Astrocyte (in vitro differentiated cells and primary cell): Measurements from ENCODE around the gene SPHK1. TPM values are rescaled to one million over a fixed set of nuclear protein-coding genes. Genes with fewer than 3 reads are reported as not detected.
A peak's percentile ranks its signal among the peaks of the same experiment; 100 is the strongest.

ENCODE experiments used
- DNase-seq: peaks from one replicate; pipeline ENCODE4 v3.0.0-alpha.2; 2010; ENCODE audit warnings: low read depth
- FAIRE-seq: peaks from 2 replicates; lab custom pipeline; 2011; peaks lifted over from hg19 to GRCh38; lab: Jason Lieb, UNC
- H2AFZ ChIP-seq: 2 replicates; pipeline ENCODE4 v1.6.0; 2012; ENCODE audit warnings: low read depth, low read length, inconsistent platforms
- H3K27ac ChIP-seq: 2 replicates; pipeline ENCODE4 v1.5.1; 2011; ENCODE audit warnings: low read depth, low read length, inconsistent platforms
- H3K27me3 ChIP-seq: 2 replicates; pipeline ENCODE4 v1.6.0; 2011; ENCODE audit warnings: low read length, inconsistent platforms; ENCODE audit not compliant: insufficient read depth
- H3K36me3 ChIP-seq: 2 replicates; pipeline ENCODE4 v1.5.1; 2011; ENCODE audit warnings: low read length, inconsistent platforms; ENCODE audit not compliant: insufficient read depth
- H3K4me1 ChIP-seq: 2 replicates; pipeline ENCODE4 v1.5.1; 2011; ENCODE audit warnings: low read length, inconsistent platforms; ENCODE audit not compliant: insufficient read depth
- H3K4me2 ChIP-seq: 2 replicates; pipeline ENCODE4 v1.6.0; 2012; ENCODE audit warnings: low read length, inconsistent platforms
- H3K4me3 ChIP-seq: 2 replicates; pipeline ENCODE4 v1.5.1; 2011; ENCODE audit warnings: low read depth, mild to moderate bottlenecking, low read length, inconsistent platforms; ENCODE audit not compliant: insufficient read depth
- H3K79me2 ChIP-seq: 2 replicates; pipeline ENCODE4 v1.6.0; 2012; ENCODE audit warnings: mild to moderate bottlenecking, low read length, inconsistent platforms; ENCODE audit not compliant: insufficient read depth
- H3K9ac ChIP-seq: 2 replicates; pipeline ENCODE4 v1.6.0; 2012; ENCODE audit warnings: mild to moderate bottlenecking, low read length, inconsistent platforms
- H3K9me3 ChIP-seq: 2 replicates; pipeline ENCODE4 v1.5.1; 2012; ENCODE audit warnings: low read depth, mild to moderate bottlenecking, low read length, inconsistent platforms; ENCODE audit not compliant: insufficient read depth
- H4K20me1 ChIP-seq: 2 replicates; pipeline ENCODE4 v1.6.0; 2012; ENCODE audit warnings: low read length, inconsistent platforms; ENCODE audit not compliant: insufficient read depth
- H3K27ac Mint-ChIP-seq: one replicate; pipeline ENCODE4 v1.8.0; 2021; ENCODE audit warnings: mild to moderate bottlenecking, mixed read lengths; ENCODE audit not compliant: unreplicated experiment
- H3K27me3 Mint-ChIP-seq: one replicate; pipeline ENCODE4 v1.8.0; 2021; ENCODE audit warnings: low read depth, mixed read lengths; ENCODE audit not compliant: unreplicated experiment
- H3K36me3 Mint-ChIP-seq: one replicate; pipeline ENCODE4 v1.8.0; 2021; ENCODE audit warnings: low read depth, mixed read lengths; ENCODE audit not compliant: unreplicated experiment
- H3K4me1 Mint-ChIP-seq: one replicate; pipeline ENCODE4 v1.8.0; 2021; ENCODE audit warnings: low read depth, mixed read lengths; ENCODE audit not compliant: unreplicated experiment
- H3K4me3 Mint-ChIP-seq: one replicate; pipeline ENCODE4 v1.8.0; 2021; ENCODE audit warnings: mild to moderate bottlenecking, moderate library complexity, mixed read lengths; ENCODE audit not compliant: unreplicated experiment
- H3K9me3 Mint-ChIP-seq: one replicate; pipeline ENCODE4 v1.8.0; 2021; ENCODE audit warnings: mild to moderate bottlenecking, mixed read lengths; ENCODE audit not compliant: unreplicated experiment
- EZH2 ChIP-seq: IDR thresholded peaks from 2 replicates; pipeline ENCODE4 v1.6.1; 2012; ENCODE audit warnings: mild to moderate bottlenecking, low read length, inconsistent platforms; ENCODE audit not compliant: insufficient read depth
- total RNA-seq: library from RNA; stranded (reverse); gene quantifications from 2 replicates; pipeline ENCODE4 v1.2.1, GENCODE V29; 2021
- TF ChIP-seq, protein P1 (sequence below): IDR thresholded peaks from 2 replicates; pipeline ENCODE4 v1.5.1; 2011; ENCODE audit warnings: low read depth, mild to moderate bottlenecking, inconsistent platforms, low read length, moderate library complexity; ENCODE audit not compliant: insufficient read depth

SPHK1 gene
- total RNA-seq, 1 donor from 2014 or later: 34.8 TPM

DNA sequence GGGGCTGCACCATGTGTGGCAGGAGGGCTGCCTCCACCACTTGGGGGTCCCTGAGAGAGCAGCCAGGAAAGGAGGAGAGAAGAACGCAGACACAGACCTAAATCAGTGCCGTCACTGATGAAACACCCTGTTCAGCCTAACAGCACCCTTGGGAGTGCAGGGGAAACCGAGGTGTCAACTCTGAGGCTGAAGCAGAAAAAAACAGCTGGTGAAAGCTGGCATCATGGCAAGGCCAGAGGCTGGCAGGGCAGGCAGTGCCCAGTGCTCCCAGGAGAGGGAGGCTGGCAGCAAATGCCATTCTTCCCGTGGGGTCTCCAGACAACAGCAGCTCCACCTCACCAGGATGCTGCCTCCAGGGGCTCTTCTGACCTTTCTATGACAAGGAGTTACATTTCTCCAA is 23.1 kb downstream of the SPHK1 start:
- no peak overlapping the region for H3K27ac ChIP-seq
- no peak overlapping the region for H2AFZ ChIP-seq
- Mint-ChIP-seq H3K4me1 (peaks cover 1% of the 10 kb centered on the region), H3K4me3 (no peak overlapping the region), H3K9me3 (no peaks in the 10 kb centered on the region), H3K27ac (no peak overlapping the region), H3K27me3 (no peaks in the 10 kb centered on the region), H3K36me3 (peaks cover 12% of the 10 kb centered on the region)
- H3K9me3 ChIP-seq: no peaks in the 10 kb centered on the region
- no peak overlapping the region for H3K9ac ChIP-seq
- H3K4me2 ChIP-seq: no peak overlapping the region
- peaks cover 4% of the 10 kb centered on the region for H3K36me3 ChIP-seq
- H3K4me3 ChIP-seq: no peak overlapping the region
- H3K4me1 ChIP-seq: no peaks in the 10 kb centered on the region
- H4K20me1 ChIP-seq: peaks cover 84% of the 10 kb centered on the region
- TF ChIP-seq, protein P1, sequence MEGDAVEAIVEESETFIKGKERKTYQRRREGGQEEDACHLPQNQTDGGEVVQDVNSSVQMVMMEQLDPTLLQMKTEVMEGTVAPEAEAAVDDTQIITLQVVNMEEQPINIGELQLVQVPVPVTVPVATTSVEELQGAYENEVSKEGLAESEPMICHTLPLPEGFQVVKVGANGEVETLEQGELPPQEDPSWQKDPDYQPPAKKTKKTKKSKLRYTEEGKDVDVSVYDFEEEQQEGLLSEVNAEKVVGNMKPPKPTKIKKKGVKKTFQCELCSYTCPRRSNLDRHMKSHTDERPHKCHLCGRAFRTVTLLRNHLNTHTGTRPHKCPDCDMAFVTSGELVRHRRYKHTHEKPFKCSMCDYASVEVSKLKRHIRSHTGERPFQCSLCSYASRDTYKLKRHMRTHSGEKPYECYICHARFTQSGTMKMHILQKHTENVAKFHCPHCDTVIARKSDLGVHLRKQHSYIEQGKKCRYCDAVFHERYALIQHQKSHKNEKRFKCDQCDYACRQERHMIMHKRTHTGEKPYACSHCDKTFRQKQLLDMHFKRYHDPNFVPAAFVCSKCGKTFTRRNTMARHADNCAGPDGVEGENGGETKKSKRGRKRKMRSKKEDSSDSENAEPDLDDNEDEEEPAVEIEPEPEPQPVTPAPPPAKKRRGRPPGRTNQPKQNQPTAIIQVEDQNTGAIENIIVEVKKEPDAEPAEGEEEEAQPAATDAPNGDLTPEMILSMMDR: no peak
- no peak for TF ChIP-seq EZH2
- H3K27me3 ChIP-seq: no peaks in the 10 kb centered on the region
- no peak for FAIRE-seq
- H3K79me2 ChIP-seq: peaks cover 60% of the 10 kb centered on the region
- DNase-seq: no peak

DNA sequence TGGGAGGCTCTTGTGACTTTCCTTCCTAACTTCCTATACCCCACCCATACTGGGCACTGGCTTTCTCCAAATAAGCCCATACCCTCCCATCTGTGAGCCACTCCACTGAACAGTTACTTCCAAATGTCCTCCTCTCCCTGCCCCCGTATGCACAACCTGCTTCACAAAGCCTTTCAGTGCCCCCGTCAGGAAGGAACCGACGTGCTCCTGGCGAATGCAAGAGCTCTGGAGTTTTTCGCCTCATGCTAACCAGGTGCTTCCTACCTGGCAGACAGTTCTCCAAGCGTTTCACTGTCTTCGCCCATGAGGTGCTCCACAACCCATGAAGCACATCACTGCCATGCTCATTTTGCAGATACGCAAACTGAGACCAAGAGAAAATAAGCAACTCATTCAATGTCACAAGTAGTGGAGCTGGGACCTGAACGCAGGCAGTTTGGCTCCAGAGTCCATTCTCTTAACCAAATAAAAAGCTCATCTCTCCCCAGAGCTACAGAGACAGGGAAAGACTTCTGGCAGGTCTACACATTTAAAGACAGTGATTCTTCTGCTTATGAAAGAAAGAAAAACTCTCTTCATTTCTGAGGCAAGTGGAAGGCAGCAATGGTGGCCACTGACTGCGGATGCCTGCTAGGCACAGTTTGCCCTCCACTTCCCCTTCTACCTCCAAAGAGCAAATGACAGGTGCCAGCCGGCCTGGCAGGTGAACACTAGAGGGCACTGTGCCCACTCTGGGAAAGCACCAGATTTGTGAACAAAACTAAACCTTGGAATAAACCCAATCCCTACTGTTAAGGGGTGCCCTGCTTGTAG is 23.8 kb downstream of the SPHK1 start:
- TF ChIP-seq, protein P1: peak; percentile 77
- no peak for TF ChIP-seq EZH2
- H3K4me2 ChIP-seq: no peak overlapping the region
- no peaks in the 10 kb centered on the region for H3K27me3 Mint-ChIP-seq
- H3K4me1 ChIP-seq: no peaks in the 10 kb centered on the region
- no peaks in the 10 kb centered on the region for H3K9me3 ChIP-seq
- H3K79me2 ChIP-seq: peaks cover 64% of the 10 kb centered on the region
- no peaks in the 10 kb centered on the region for H3K9me3 Mint-ChIP-seq
- no peak overlapping the region for H3K27ac Mint-ChIP-seq
- H3K4me1 Mint-ChIP-seq: peaks cover 1% of the 10 kb centered on the region
- no peak overlapping the region for H3K27ac ChIP-seq
- no peak overlapping the region for H2AFZ ChIP-seq
- no peak overlapping the region for H3K4me3 Mint-ChIP-seq
- FAIRE-seq (no peak), DNase-seq (no peak)
- no peaks in the 10 kb centered on the region for H3K27me3 ChIP-seq
- no peak overlapping the region for H3K9ac ChIP-seq
- peaks cover 9% of the 10 kb centered on the region for H3K36me3 Mint-ChIP-seq
- peaks cover 3% of the 10 kb centered on the region for H3K36me3 ChIP-seq
- no peak overlapping the region for H3K4me3 ChIP-seq
- H4K20me1 ChIP-seq: peaks cover 90% of the 10 kb centered on the region

DNA sequence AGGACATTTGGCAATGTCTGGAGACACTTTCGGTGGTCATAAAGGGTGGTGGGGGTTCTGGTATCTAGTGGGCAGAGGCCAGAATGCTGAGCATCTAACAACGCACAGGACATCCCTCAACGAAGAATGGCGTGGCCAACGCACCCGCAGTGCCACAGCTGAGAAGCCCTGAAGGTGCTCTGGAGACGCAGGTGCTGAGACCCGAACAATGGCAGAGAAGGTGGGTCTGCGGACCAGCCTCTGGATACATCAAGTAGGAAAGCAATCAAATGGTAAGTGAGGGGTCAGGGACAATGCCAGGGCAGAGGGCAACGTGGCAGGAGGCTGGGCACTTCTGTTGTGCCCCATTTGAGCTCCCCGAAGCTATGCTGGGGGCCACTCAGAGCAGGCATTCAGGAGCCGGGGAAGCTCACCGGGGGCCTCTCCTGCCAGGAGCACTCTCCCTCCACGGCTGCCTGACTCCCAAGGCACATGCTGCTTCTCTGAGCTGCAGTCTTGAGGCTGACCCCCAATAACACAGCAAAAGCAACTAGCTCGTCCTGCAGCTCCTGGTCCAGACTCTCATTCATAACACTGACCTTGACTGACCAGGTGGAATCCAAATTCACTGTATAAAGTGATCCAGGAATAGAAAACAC is 26.0 kb downstream of the SPHK1 start:
- Mint-ChIP-seq H3K4me1 (peaks cover 5% of the 10 kb centered on the region), H3K36me3 (peaks cover 4% of the 10 kb centered on the region), H3K4me3 (no peak overlapping the region), H3K27me3 (no peaks in the 10 kb centered on the region), H3K27ac (no peak overlapping the region), H3K9me3 (no peaks in the 10 kb centered on the region)
- FAIRE-seq (no peak), DNase-seq (no peak)
- no peak overlapping the region for H3K27ac ChIP-seq
- H3K9ac ChIP-seq: no peak overlapping the region
- H3K79me2 ChIP-seq: peaks cover 79% of the 10 kb centered on the region
- H3K9me3 ChIP-seq: no peaks in the 10 kb centered on the region
- H3K4me1 ChIP-seq: peaks cover 7% of the 10 kb centered on the region
- no peak overlapping the region for H3K4me3 ChIP-seq
- no peak overlapping the region for H2AFZ ChIP-seq
- no peaks in the 10 kb centered on the region for H3K27me3 ChIP-seq
- peaks cover 96% of the 10 kb centered on the region for H4K20me1 ChIP-seq
- no peak overlapping the region for H3K4me2 ChIP-seq
- no peaks in the 10 kb centered on the region for H3K36me3 ChIP-seq
- TF ChIP-seq, protein P1: no peak
- no peak for TF ChIP-seq EZH2
